HepG2 (cell line): ENCODE measurements around the gene SLC38A2. TPM values are rescaled to one million over a fixed set of nuclear protein-coding genes. Genes with fewer than 3 reads are reported as not detected.

Source experiments
- BCLAF1 ChIP-seq: fragments of 450-650 bp; IDR thresholded peaks from 2 replicates; pipeline ENCODE4 v1.6.1; 2017; ENCODE audit warnings: mild to moderate bottlenecking
- DDIT3 ChIP-seq: sonication (generic); formaldehyde crosslinking; IDR thresholded peaks from 2 replicates; pipeline ENCODE4 v1.4.0; 2020; ENCODE audit warnings: mild to moderate bottlenecking, missing genetic modification reagents
- DNMT1 ChIP-seq: sonication (generic); formaldehyde crosslinking; IDR thresholded peaks from 2 replicates; pipeline ENCODE4 v1.5.1; 2020; ENCODE audit warnings: mild to moderate bottlenecking, missing genetic modification reagents
- DNMT3B ChIP-seq: conservative IDR thresholded peaks from 2 replicates; pipeline ENCODE4 v1.6.1; 2016; ENCODE audit warnings: missing biosample characterization, control low read depth
- DRAP1 ChIP-seq: IDR thresholded peaks from 2 replicates; pipeline ENCODE4 v1.6.1; 2016; ENCODE audit warnings: missing genetic modification reagents, missing compliant biosample characterization
- HDAC6 ChIP-seq: fragments of 200-600 bp; sonication (generic); IDR thresholded peaks from 2 replicates; pipeline ENCODE4 v1.7.0; 2017; ENCODE audit warnings: mild to moderate bottlenecking, antibody characterized with exemption, low read length, low read depth
- IRX3 ChIP-seq: sonication (generic); formaldehyde crosslinking; IDR thresholded peaks from 2 replicates; pipeline ENCODE4 v1.8.1; 2023; ENCODE audit warnings: mild to moderate bottlenecking, low read depth, missing genetic modification reagents, borderline replicate concordance
- MED1 ChIP-seq: sonication (generic); formaldehyde crosslinking; IDR thresholded peaks from 2 replicates; pipeline ENCODE4 v1.4.0; 2020; ENCODE audit warnings: missing genetic modification reagents
- NFIC ChIP-seq: IDR thresholded peaks from 2 replicates; pipeline ENCODE4 v1.6.1; 2012; ENCODE audit warnings: mild to moderate bottlenecking, low read length, inconsistent platforms
- NONO ChIP-seq, 2 experiments: fragments of 450-650 bp in 1 of 2; sonication (generic) in 1 of 2; formaldehyde crosslinking in 1 of 2; IDR thresholded peaks in 1 of 2; conservative IDR thresholded peaks in 1 of 2; 2 replicates each; pipeline versions ENCODE4 v1.6.1 to v1.8.0; 2017 to 2022; ENCODE audit warnings: mild to moderate bottlenecking in 1 of 2, missing genetic modification reagents in 1 of 2, moderate library complexity in 1 of 2
- RARA ChIP-seq: IDR thresholded peaks from 2 replicates; pipeline ENCODE4 v1.6.1; 2016; ENCODE audit warnings: missing genetic modification reagents, missing compliant biosample characterization
- RBFOX2 ChIP-seq: fragments of 200-400 bp; formaldehyde crosslinking; IDR thresholded peaks from 2 replicates; pipeline ENCODE4 v1.6.1; 2017; ENCODE audit warnings: low read depth, mild to moderate bottlenecking, low read length
- SOX6 ChIP-seq, 2 experiments: fragments of 450-650 bp in 1 of 2; sonication (generic) in 1 of 2; formaldehyde crosslinking in 1 of 2; IDR thresholded peaks; 2 replicates each; pipeline versions ENCODE4 v1.4.0 to v1.6.1; 2017 to 2020; ENCODE audit warnings: antibody characterized with exemption in 1 of 2, mild to moderate bottlenecking in 1 of 2, missing genetic modification reagents in 1 of 2
- SRSF1 ChIP-seq: fragments of 200-400 bp; formaldehyde crosslinking; optimal IDR thresholded peaks from 2 replicates; pipeline ENCODE3; 2017; ENCODE audit warnings: mild to moderate bottlenecking, low read depth, low read length, moderate library complexity
- TBL1XR1 ChIP-seq: fragments of 150-350 bp; IDR thresholded peaks from 2 replicates; pipeline ENCODE4 v1.6.1; 2014; ENCODE audit warnings: borderline replicate concordance, low read length; ENCODE audit not compliant: partially characterized antibody
- ZFP1 ChIP-seq: IDR thresholded peaks from 2 replicates; pipeline ENCODE4 v1.6.1; 2016
- ZFY ChIP-seq: sonication (generic); formaldehyde crosslinking; IDR thresholded peaks from 2 replicates; pipeline ENCODE4 v1.4.0; 2020; ENCODE audit warnings: missing genetic modification reagents
- ZNF296 ChIP-seq: sonication (generic); formaldehyde crosslinking; conservative IDR thresholded peaks from 2 replicates; pipeline ENCODE4 v1.5.0; 2020; ENCODE audit warnings: mild to moderate bottlenecking, missing genetic modification reagents
- ZNF333 ChIP-seq: sonication (generic); formaldehyde crosslinking; IDR thresholded peaks from 2 replicates; pipeline ENCODE4 v1.4.0; 2020; ENCODE audit warnings: mild to moderate bottlenecking, missing genetic modification reagents, borderline replicate concordance
- ZNF414 ChIP-seq: sonication (generic); formaldehyde crosslinking; IDR thresholded peaks from 2 replicates; pipeline ENCODE4 v1.5.0; 2020; ENCODE audit warnings: missing genetic modification reagents
- ZNF619 ChIP-seq: sonication (generic); formaldehyde crosslinking; IDR thresholded peaks from 2 replicates; pipeline ENCODE4 v1.4.0; 2020; ENCODE audit warnings: mild to moderate bottlenecking, missing genetic modification reagents
- ZZZ3 ChIP-seq: sonication (generic); formaldehyde crosslinking; IDR thresholded peaks from 2 replicates; pipeline ENCODE4 v1.4.0; 2020; ENCODE audit warnings: missing genetic modification reagents, mild to moderate bottlenecking, borderline replicate concordance
- polyA plus RNA-seq, 8 experiments: library from polyadenylated mRNA; depleted of rRNA in 3 of 8; stranded (reverse) in 7 of 8; unstranded in 1 of 8; fragments of >200 nt; fragmentation: Illumina TruSeq in 4 of 8; extraction: Trizol in 4 of 8; gene quantifications; 2 replicates each; pipeline versions ENCODE4 v1.2.1 to v1.2.3, GENCODE V29; 2011 to 2016; ENCODE audit warnings: low read depth in 4 of 8, missing spikeins in 1 of 8, mixed read lengths in 1 of 8; ENCODE audit not compliant: insufficient read depth in 1 of 8
- total RNA-seq, 5 experiments: library from RNA; depleted of rRNA; stranded (reverse); fragments of >200 nt; fragmentation: Illumina TruSeq; extraction: Trizol; gene quantifications; 2 replicates each; pipeline ENCODE4 v1.2.3, GENCODE V29; 2016; ENCODE audit warnings: low read depth in 1 of 5

The SLC38A2 gene
- total and polyA plus RNA-seq, 2 of the 13 experiments (the other 11 are each of a cell fraction or from before 2014, with no cell fraction given), result 368 to 880 TPM

GRCh38 chr12:46370792-46371717 is 1.5 kb downstream of the SLC38A2 start (continued):
- TF ChIP-seq NONO (IDR thresholded peaks at IDR 0.05), result no peak
- TF ChIP-seq NONO (CRISPR knock-in tag; conservative IDR thresholded peaks at IDR 0.05), result peak; percentile 83
- 0 out of 2 replicates have a peak, but pooled peaks have one; percentile 26 for TF ChIP-seq ZFP1 (CRISPR knock-in tag)
- peak; percentile 44; the same call in 1 of the 2 replicates for TF ChIP-seq ZFY (CRISPR knock-in tag)
- no peak for TF ChIP-seq ZNF414 (CRISPR knock-in tag)
- peak; percentile 75 for TF ChIP-seq MED1 (CRISPR knock-in tag)
- no peak for TF ChIP-seq SOX6 (IDR thresholded peaks at IDR 0.05)
- peak; percentile 76 for TF ChIP-seq SOX6 (CRISPR knock-in tag; IDR thresholded peaks at IDR 0.05)
- TF ChIP-seq NFIC, result peak; percentile 39; the same call in 1 of the 2 replicates
- peak; percentile 90 for TF ChIP-seq SRSF1
- no peak for TF ChIP-seq DDIT3 (CRISPR knock-in tag)
- TF ChIP-seq HDAC6, result no peak
- no peak for TF ChIP-seq BCLAF1
- TF ChIP-seq IRX3 (CRISPR knock-in tag), result no peak
- no peak for TF ChIP-seq TBL1XR1
- TF ChIP-seq RBFOX2, result peak; percentile 99
- TF ChIP-seq ZNF619, result no peak
- no peak for TF ChIP-seq DNMT1 (CRISPR knock-in tag)
- TF ChIP-seq ZNF296, result no peak
- TF ChIP-seq RARA, result no peak; the same call in 1 of the 2 replicates
- TF ChIP-seq DNMT3B, result no peak; the same call in 1 of the 2 replicates
- TF ChIP-seq ZZZ3 (CRISPR knock-in tag), result no peak; the same call in 1 of the 2 replicates
- TF ChIP-seq ZNF333 (CRISPR knock-in tag), result peak; percentile 49; the same call in 1 of the 2 replicates
- TF ChIP-seq DRAP1, result peak; percentile 11; the same call in 1 of the 2 replicates
